ENCODE results near the gene PER2. TPM values are rescaled to one million over a fixed set of nuclear protein-coding genes. Genes with fewer than 3 reads are reported as not detected.
A peak's percentile ranks its signal among the peaks of the same experiment; 100 is the strongest.

The PER2 gene
- total and polyA plus RNA-seq, 9 of the 15 experiments (the other 6 are each of a cell fraction or from before 2014, with no cell fraction given), result 1.1 to 10.3 (median 2.9) TPM

DNA sequence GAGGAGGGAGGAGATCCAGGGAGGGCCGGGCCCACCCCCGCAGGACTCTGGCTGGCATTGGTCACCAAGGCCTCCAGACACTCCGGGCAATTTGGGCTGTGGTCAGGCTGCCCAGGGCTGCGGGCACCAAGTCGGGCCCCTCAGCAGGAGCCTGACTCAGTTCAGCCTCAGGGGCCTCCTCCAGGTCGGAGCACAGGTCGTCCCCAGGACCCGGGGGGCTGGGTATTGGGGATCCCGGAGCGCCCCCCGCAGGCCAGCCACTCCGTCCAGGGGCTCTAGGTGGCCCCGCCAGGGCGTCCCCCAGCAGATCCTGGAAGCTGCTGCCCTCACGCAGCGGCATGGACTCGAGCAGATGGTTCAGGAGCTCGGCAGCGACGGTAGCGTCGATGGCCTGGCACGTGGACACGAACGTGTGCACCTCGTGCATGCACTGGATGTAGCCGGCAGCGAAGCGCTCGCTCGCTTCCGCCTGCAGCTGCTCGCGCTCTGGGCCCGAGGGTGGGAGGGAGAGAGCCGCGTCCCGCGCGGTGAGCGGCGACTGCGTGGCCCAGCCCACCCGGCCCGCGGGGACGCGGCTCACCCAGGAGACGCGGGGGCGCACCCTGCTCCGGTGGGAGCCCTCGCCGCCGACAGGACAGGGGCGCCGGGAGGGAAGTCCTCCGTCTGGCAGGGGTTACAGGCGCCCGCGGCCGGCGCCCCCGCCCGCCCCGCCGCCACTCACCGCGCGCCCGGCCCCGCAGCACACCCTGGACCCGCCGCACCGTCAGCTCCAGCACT, 49.5 kb downstream of the PER2 start (continued):
- TF ChIP-seq, protein P1, sequence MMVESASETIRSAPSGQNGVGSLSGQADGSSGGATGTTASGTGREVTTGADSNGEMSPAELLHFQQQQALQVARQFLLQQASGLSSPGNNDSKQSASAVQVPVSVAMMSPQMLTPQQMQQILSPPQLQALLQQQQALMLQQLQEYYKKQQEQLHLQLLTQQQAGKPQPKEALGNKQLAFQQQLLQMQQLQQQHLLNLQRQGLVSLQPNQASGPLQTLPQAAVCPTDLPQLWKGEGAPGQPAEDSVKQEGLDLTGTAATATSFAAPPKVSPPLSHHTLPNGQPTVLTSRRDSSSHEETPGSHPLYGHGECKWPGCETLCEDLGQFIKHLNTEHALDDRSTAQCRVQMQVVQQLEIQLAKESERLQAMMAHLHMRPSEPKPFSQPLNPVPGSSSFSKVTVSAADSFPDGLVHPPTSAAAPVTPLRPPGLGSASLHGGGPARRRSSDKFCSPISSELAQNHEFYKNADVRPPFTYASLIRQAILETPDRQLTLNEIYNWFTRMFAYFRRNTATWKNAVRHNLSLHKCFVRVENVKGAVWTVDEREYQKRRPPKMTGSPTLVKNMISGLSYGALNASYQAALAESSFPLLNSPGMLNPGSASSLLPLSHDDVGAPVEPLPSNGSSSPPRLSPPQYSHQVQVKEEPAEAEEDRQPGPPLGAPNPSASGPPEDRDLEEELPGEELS (CRISPR knock-in tag; IDR thresholded peaks at IDR 0.05; ENCODE audit: borderline replicate concordance), result peak; percentile 99
- TF ChIP-seq, protein P2, sequence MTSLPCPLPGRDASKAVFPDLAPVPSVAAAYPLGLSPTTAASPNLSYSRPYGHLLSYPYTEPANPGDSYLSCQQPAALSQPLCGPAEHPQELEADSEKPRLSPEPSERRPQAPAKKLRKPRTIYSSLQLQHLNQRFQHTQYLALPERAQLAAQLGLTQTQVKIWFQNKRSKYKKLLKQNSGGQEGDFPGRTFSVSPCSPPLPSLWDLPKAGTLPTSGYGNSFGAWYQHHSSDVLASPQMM (CRISPR knock-in tag; IDR thresholded peaks at IDR 0.05), result no peak
- no peak for TF ChIP-seq ZFP36 (IDR thresholded peaks at IDR 0.05; ENCODE audit: low read depth, low read length, partially characterized antibody)
- TF ChIP-seq ATF7 (IDR thresholded peaks at IDR 0.05), result no peak
- TF ChIP-seq, protein P3, sequence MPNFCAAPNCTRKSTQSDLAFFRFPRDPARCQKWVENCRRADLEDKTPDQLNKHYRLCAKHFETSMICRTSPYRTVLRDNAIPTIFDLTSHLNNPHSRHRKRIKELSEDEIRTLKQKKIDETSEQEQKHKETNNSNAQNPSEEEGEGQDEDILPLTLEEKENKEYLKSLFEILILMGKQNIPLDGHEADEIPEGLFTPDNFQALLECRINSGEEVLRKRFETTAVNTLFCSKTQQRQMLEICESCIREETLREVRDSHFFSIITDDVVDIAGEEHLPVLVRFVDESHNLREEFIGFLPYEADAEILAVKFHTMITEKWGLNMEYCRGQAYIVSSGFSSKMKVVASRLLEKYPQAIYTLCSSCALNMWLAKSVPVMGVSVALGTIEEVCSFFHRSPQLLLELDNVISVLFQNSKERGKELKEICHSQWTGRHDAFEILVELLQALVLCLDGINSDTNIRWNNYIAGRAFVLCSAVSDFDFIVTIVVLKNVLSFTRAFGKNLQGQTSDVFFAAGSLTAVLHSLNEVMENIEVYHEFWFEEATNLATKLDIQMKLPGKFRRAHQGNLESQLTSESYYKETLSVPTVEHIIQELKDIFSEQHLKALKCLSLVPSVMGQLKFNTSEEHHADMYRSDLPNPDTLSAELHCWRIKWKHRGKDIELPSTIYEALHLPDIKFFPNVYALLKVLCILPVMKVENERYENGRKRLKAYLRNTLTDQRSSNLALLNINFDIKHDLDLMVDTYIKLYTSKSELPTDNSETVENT (CRISPR knock-in tag; IDR thresholded peaks at IDR 0.05), result no peak
- TF ChIP-seq, protein P4, sequence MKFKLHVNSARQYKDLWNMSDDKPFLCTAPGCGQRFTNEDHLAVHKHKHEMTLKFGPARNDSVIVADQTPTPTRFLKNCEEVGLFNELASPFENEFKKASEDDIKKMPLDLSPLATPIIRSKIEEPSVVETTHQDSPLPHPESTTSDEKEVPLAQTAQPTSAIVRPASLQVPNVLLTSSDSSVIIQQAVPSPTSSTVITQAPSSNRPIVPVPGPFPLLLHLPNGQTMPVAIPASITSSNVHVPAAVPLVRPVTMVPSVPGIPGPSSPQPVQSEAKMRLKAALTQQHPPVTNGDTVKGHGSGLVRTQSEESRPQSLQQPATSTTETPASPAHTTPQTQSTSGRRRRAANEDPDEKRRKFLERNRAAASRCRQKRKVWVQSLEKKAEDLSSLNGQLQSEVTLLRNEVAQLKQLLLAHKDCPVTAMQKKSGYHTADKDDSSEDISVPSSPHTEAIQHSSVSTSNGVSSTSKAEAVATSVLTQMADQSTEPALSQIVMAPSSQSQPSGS (CRISPR knock-in tag; IDR thresholded peaks at IDR 0.05), result peak; percentile 68; the same call in 1 of the 2 replicates
- TF ChIP-seq MAFF (IDR thresholded peaks at IDR 0.05; ENCODE audit: low read length), result no peak
- no peak for TF ChIP-seq NFRKB (IDR thresholded peaks at IDR 0.05; ENCODE audit: low read depth)
- TF ChIP-seq POU5F1 (IDR thresholded peaks at IDR 0.05; ENCODE audit: borderline replicate concordance, low read depth, low read length, partially characterized antibody), result no peak
- no peak for TF ChIP-seq CBFA2T2 (conservative IDR thresholded peaks at IDR 0.05)
- TF ChIP-seq CBFA2T3 (IDR thresholded peaks at IDR 0.05), result no peak
- TF ChIP-seq NR3C1 (CRISPR knock-in tag; IDR thresholded peaks at IDR 0.05), result peak; percentile 98
- TF ChIP-seq, protein P5, sequence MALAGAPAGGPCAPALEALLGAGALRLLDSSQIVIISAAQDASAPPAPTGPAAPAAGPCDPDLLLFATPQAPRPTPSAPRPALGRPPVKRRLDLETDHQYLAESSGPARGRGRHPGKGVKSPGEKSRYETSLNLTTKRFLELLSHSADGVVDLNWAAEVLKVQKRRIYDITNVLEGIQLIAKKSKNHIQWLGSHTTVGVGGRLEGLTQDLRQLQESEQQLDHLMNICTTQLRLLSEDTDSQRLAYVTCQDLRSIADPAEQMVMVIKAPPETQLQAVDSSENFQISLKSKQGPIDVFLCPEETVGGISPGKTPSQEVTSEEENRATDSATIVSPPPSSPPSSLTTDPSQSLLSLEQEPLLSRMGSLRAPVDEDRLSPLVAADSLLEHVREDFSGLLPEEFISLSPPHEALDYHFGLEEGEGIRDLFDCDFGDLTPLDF (CRISPR knock-in tag; IDR thresholded peaks at IDR 0.05), result peak; percentile 83; the same call in 1 of the 2 replicates
- TF ChIP-seq, protein P6, sequence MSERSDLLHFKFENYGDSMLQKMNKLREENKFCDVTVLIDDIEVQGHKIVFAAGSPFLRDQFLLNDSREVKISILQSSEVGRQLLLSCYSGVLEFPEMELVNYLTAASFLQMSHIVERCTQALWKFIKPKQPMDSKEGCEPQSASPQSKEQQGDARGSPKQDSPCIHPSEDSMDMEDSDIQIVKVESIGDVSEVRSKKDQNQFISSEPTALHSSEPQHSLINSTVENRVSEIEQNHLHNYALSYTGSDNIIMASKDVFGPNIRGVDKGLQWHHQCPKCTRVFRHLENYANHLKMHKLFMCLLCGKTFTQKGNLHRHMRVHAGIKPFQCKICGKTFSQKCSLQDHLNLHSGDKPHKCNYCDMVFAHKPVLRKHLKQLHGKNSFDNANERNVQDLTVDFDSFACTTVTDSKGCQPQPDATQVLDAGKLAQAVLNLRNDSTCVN (CRISPR knock-in tag; IDR thresholded peaks at IDR 0.05), result no peak
- TF ChIP-seq MXI1 (IDR thresholded peaks at IDR 0.05; ENCODE audit: low read depth, low read length), result no peak
- no peak for TF ChIP-seq DIDO1 (tag; IDR thresholded peaks at IDR 0.05; ENCODE audit: low read depth)

Data from K562 (cell line).